Fibroblast of upper back skin (primary cell): ENCODE measurements around the gene FAM184A.
A peak's percentile ranks its signal among the peaks of the same experiment; 100 is the strongest.

Source experiments
- DNase-seq: peaks from one replicate; pipeline ENCODE4 v3.0.0-alpha.2; 2013

FAM184A gene

DNA sequence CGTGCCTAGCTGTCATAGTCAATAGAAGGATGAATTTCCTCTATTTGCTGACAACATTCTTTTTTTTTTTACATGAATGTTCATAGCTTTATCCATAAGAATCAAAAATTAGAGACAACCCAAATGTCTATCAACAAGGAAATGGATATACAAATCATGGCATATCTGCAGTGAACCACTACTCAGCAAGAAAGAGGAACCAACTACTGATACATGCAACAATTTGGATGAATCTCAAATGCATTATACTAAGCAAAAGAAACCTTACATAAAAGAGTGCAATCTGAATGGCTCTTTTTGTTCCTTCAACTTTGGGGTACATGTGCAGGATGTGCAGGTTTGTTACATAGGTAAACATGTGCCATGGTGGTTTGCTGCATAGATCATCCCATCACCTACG is 125.8 kb downstream of the FAM184A start:
- no peak for DNase-seq

GRCh38 chr6:118945217-118945616 is 133.2 kb downstream of the FAM184A start:
- DNase-seq: no peak

- DNase-seq: no peak
Measured at GRCh38 chr6:118940770-118941169, 137.7 kb downstream of the FAM184A start.

DNA sequence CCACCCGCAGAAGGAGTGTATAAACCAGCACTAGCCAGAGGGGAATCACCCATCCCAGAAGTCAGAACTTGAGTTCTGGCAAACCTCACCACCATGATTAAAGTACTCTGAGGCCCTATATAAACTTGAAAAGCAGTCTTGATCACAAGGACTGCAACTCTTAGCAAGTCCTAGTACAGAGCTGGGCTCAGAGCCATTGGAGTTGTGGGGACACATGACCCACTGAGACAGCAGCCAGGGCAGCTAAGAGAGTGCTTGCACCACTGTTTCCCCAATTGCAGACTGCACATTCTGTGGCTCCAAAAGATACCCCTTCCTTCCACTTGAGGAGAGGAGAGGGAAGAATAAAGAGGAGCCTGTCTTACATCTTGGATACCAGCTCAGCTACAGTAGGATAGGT is 138.8 kb downstream of the FAM184A start:
- DNase-seq: no peak

GRCh38 chr6:118935978-118936703 is 142.3 kb downstream of the FAM184A start:
- no peak for DNase-seq

DNA sequence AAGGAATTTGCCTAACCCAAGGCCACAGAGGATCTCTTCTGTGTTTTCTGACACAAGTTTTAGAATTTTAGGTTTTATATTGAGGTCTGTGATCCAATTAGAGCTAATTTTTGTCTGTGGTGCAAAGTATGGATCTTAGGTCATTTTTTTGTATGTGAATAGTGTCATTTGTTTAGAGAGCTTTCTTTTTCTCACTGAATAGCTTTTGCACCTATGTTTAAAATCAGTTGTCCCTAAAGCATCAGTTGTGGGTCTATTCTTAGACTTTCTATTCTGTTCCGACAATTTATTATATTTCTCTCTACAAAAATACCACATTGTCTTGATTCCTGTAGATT is 143.2 kb downstream of the FAM184A start:
- DNase-seq: no peak

DNA sequence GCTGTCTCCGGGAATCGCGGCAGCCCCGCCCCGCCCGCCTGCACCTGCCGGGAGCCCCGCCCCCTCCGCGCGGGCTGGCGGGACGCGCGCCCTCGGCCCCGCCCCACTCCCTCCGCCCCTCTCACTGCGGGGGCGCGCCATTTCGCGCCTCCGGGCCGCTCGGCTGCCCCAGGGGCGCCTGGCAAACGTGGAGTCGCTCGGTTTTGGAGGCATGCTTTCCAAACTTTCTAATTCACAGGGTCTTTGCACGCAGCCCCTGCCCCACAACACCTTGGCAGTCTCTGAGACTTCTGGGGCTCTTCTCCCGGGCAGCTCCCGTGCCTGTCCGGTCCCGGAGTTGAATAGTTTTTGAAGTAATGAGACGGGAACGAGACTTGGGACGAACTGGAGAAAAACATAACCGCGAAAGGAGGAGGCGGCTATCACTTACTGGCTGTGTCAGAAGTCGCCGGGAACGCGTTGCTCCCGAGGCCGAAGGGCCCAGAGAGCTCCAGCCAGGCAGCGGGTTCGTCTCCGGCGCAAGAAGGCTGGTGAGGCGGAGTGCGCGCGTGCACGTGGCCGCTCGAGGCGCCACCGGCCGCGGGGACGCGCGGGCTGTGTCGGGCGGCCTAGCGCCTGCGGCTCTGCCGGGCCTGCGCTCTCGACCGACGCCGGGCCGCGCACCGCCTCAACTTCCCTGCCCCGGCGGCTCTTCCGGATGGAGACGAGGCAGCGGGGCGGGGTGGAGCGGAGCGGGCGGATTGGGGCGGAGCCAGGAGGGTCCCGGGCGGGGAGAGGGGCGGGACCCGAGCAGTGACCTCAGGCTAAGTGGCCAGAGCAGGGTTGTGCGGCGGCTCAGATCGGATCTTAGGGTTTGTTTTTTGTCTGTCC is 143.8 kb downstream of the FAM184A start, which contains the start of gene MCM9:
Gene MCM9 (minus strand): TSS at position 699 of the 870 bp plus-strand sequence. CDS start 3,436 bp downstream, outside the sequence.
- DNase-seq: peak; percentile 84

- DNase-seq: no peak
Measured at GRCh38 chr6:118933855-118934460, 144.5 kb downstream of the FAM184A start.

DNA sequence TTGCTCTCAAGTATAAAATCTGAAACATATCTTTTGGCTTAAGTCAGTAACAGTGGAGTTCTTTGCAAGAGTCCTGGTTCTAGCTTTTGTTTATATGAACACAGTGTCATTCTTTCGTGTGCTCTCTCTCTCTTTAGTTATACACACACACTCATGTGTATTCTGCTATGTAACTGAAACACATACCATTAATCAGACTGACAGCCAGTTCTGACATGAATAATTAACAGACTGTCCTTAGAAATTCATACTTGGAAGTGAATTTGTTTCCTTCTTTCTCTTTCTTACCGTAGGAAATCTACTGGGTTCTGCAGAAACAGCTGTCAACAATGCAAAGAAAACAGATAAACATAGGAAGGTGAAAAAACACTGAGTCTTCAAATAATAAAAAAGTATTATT is 146.0 kb downstream of the FAM184A start:
- DNase-seq: no peak

- no peak for DNase-seq
Measured at GRCh38 chr6:118931436-118931835, 147.0 kb downstream of the FAM184A start.

DNA sequence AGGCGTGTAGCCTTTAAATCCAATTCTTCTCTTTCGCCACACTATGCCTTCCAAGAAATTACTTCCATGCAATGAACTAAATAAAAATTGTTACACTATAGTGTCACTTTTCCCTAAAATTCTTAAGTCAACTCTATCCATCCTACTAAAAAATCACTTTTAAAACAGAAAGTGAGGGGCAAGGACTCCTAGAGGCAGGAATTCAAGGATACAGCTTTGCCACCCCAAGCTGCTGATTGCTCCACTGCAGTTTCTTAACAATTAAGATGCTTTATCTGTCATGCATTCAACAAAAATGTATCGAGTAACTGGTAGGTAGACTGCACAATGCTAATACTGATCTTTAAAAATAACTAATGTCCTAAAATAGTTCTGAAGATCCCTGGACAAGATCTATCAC is 147.8 kb downstream of the FAM184A start:
- no peak for DNase-seq

DNA sequence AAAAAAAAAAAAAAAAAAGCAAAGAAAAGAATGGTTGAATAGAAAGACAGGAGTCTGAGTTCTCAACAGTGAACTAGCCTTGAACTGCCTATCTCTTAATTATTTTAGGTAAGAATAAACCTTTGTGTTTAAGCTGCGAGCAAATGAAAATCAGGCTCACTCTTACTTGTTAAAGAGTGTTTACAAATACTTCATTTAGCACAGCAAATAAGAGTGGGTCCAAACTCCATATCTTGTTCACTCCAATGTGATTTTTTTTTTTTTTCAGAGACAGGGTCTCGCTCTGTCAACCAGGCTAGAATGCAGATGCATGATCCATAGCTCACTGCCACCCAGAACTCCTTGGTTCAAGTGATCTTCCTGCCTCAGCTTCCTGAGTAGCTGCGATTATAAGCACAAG is 155.4 kb downstream of the FAM184A start:
- no peak for DNase-seq

- no peak for DNase-seq
Measured at GRCh38 chr6:118921084-118921483, 157.4 kb downstream of the FAM184A start.

DNA sequence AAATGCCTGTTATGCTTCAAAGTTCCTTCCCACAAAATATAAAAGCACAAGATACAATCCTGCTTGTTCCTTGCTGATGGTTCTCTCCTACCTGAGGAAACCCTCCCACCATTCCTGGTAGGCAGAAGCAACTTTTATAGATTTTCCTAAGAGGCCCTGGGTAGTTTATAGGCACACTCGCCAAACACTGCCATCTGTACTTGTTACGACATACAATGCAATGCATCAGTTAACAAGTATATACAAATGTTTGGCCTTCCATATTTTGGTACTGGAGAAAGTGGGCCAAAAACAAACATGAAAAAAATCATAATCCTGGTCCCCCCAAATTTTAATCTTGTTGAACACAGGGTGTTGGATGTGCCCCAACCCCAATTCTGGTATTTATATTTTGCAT is 160.1 kb downstream of the FAM184A start:
- no peak for DNase-seq

DNA sequence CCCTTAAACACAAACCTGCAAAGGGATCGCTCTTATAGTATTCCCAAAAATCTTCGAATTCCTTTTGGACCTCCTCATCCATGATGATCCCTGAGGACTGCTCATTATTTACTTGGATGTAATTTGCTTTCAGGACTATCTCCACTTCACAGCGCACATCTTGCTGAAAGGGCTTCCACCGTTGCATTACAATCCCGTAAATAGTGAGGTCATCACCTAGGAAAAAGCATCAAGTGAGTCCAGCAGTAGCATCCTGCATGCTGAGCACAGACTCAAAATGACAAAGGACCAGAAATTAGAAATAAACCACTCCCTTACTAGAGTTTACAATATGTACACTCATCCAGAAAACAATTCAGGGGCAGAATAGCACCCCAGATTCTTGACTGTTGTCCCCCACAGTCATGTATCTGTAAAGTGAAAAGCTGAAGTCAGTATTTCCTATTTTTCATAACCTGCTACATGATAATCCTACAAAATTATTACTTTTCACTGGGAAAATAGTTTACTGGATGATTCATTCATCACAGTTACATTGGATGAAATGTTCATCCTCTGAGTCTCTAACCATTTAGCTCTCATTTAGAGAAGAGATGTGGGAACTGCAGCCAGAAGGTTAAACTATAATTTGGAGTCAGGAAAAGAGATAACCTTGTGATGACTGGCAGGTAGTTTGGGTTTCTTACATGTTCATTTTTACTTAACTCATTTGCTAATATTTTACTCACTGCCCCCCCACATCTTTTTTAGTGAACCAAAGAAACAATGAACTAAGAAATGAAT is 160.7 kb downstream of the FAM184A start:
- DNase-seq: no peak

DNA sequence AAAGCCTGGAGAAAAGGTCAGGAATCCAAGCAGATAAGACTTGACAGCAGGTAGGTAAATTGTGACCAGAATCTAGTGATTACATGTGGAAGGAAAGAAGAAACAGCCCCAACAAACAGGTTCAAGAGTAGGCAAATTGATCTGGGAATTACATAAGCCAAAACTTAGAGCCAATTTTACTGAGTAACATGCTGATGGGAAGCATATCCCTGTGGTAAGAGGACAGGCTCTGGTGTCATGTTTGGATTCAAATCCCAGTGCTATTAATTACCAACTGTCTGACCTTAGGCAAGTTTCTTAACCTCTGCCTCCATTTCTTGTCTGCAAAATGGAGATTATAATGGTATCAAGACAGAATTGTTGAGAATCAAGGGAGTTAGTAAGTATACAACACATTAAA is 163.9 kb downstream of the FAM184A start:
- DNase-seq: no peak

GRCh38 chr6:118913161-118913560 is 165.3 kb downstream of the FAM184A start:
- no peak for DNase-seq

- DNase-seq: no peak
Measured at GRCh38 chr6:118912646-118913045, 165.8 kb downstream of the FAM184A start.
